Left kidney (tissue), 8 donors: ENCODE results near the gene IFI35. TPM values are rescaled to one million over a fixed set of nuclear protein-coding genes. Genes with fewer than 3 reads are reported as not detected.
"Not testable (repeated sequence)": the region's sequence is repeated elsewhere in the genome, so short reads cannot be mapped to it uniquely, and the experiment has no call there.

Experiments used
- DNase-seq: peaks from one replicate; pipeline ENCODE4 v3.0.0-alpha.2; 2013
- long read RNA-seq, 8 donors: transcript quantifications; one replicate each; lab custom pipeline, GENCODE V29; 2026
- polyA plus RNA-seq: library from polyadenylated mRNA; unstranded; fragments of 120-200 nt; gene quantifications from one replicate; pipeline ENCODE4 v1.2.1, GENCODE V29; 2013; ENCODE audit not compliant: insufficient read length

The IFI35 gene
- 8.8 TPM for polyA plus RNA-seq
- long read RNA-seq, donor 1, partial matches to known transcripts = 13 of 66 reads
- long read RNA-seq, donor 1, other reads (novel, unspliced or antisense) = 46 of 66 reads
- long read RNA-seq, donor 2, partial matches to known transcripts = 0 of 2 reads
- long read RNA-seq, donor 2, other reads (novel, unspliced or antisense) = 0 of 2 reads
- long read RNA-seq, donor 3, partial matches to known transcripts = 7 of 10 reads
- long read RNA-seq, donor 3, other reads (novel, unspliced or antisense) = 0 of 10 reads
- long read RNA-seq, donor 4 = 0 reads
- long read RNA-seq, donor 5, partial matches to known transcripts = 8 of 14 reads
- long read RNA-seq, donor 5, other reads (novel, unspliced or antisense) = 0 of 14 reads
- long read RNA-seq, donor 6, partial matches to known transcripts = 0 of 5 reads
- long read RNA-seq, donor 6, other reads (novel, unspliced or antisense) = 0 of 5 reads
- long read RNA-seq, donor 7, transcript IFI35-203 (7 exons, 1,241 nt) = major isoform, 5 of 7 reads
- long read RNA-seq, donor 7, partial matches to known transcripts = 0 of 7 reads
- long read RNA-seq, donor 7, other reads (novel, unspliced or antisense) = 0 of 7 reads
- long read RNA-seq, donor 8, partial matches to known transcripts = 0 of 1 reads
- long read RNA-seq, donor 8, other reads (novel, unspliced or antisense) = 0 of 1 reads

GRCh38 chr17:43006639-43007551 lies at the start of gene IFI35:
Gene IFI35, plus strand, starts transcription at chr17:43006784. Its CDS starts 164 bp downstream, at chr17:43006948.
- DNase-seq = peak; percentile 60

DNA sequence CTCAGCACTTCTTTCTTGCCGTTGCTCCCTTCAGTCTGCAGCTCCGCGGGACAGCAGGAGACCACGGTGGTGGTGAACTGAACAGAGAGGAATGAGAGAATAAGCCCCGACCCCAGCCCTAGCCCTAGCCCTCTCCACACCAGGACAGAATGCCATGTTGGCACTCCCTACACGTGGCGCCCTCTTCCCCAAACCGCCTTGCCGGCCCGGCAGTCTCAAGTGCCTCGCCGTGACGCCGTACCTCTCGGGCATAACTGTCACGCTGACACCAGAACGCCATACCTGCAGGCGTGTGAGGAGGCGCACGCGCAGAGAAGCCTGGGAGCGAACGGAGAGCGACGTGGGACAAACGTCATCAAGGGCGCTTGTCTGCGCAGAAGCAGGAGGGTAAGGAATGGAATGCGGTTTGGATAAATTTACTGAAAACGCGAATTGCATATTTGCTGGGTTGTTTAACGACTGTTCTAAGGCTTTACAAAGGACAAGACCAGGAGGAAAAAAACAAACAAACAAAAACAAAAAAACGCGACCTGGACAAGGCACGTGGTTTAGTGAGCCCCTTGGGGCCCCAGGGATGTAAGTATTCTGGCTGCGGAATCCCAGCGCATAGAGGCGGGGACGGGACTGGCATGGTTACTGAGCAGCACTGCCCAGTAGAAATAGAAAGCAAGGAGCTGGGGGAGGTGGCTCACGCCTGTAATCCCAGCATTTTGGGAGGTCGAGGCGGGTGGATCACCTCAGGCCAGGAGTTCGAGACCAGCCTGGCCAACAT lies 42.2 kb upstream of the IFI35 start, which contains the start of gene AARSD1:
Gene AARSD1 (minus strand): TSS at position 294 of the 772 bp plus-strand sequence. CDS start 14 bp downstream, at position 280.
- DNase-seq = peak; percentile 95

DNA sequence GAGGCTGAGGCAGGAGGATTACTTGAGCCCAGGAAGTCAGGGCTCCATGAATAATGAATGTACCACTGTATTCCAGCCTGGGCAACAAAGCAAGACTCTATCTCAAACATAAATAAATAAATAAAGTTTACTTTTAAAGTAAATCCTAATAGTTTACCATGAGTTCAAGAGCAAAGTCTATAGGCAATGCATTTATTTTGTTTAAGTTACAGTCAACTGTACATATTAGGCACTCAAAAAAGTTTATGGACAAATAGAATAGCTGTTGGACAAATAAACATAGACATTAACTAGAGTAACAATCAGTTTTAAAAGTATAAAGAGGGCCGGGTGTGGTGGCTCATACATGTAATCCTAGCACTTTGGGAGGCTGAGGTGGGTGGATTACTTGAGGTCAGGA lies 38.7 kb upstream of the IFI35 start:
- no peak for DNase-seq

GRCh38 chr17:42969001-42969581 lies 37.5 kb upstream of the IFI35 start:
- DNase-seq = no peak

- no peak for DNase-seq
These were observed 35.0 kb upstream of the IFI35 start for GRCh38 chr17:42971589-42971988.

- not testable (repeated sequence) for DNase-seq
These were observed 33.3 kb upstream of the IFI35 start for GRCh38 chr17:42973323-42973722.

GRCh38 chr17:42975265-42975664 lies 31.3 kb upstream of the IFI35 start:
- no peak for DNase-seq

- not testable (repeated sequence) for DNase-seq
These were observed 30.9 kb upstream of the IFI35 start for GRCh38 chr17:42975701-42976100.

GRCh38 chr17:42979511-42980273 lies 26.9 kb upstream of the IFI35 start, which contains the start of gene PTGES3L:
Gene PTGES3L, minus strand, starts transcription at chr17:42980080. Its CDS starts 27 bp downstream, at chr17:42980053.
- no peak for DNase-seq

DNA sequence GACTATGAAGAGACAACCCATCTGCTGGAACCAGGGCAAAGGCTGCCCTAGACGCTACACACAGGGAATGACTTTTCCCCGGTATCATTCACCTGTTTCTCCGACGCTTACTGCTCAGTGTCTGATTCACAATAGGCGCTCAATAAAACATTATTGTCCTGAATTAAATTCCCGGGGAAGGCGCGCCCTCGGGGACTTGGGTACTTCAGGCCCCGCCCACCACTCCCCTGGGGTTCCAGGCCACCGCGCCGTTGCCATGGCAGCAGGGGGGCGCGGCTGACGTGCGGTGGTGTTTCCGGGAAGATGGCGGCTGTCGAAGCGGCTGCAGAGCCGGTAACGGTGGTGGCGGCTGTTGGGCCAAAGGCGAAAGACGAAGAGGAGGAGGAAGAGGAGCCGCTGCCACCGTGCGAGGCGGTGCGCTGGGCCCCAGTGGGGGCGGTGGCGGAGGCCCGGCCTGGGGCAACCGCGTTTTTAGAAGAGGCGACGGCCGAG lies 26.3 kb upstream of the IFI35 start, which contains the start of gene RUNDC1:
Gene RUNDC1 (plus strand): TSS at position 292 of the 492 bp plus-strand sequence. CDS start 12 bp downstream, at position 304.
- DNase-seq = peak; percentile 93

GRCh38 chr17:42980766-42981397 lies 25.7 kb upstream of the IFI35 start:
- DNase-seq = no peak

DNA sequence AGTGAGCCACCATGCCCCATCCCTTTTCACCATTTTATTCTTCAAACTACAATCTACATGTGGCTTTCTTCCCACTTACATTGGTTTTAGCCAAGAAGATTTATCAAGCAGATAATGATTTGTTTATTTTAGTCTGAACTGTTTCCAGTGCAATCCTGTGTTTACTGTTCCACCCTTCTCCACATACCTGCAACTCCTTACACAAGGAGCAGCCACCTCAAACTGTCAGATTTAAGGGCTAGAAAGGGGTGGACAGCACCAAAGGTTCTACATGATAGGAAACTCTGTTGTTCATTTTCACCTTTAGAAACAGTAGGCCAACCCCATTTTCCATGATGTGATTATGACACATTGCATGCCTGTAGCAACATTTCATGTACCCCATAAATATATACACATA lies 24.3 kb upstream of the IFI35 start:
- no peak for DNase-seq

DNA sequence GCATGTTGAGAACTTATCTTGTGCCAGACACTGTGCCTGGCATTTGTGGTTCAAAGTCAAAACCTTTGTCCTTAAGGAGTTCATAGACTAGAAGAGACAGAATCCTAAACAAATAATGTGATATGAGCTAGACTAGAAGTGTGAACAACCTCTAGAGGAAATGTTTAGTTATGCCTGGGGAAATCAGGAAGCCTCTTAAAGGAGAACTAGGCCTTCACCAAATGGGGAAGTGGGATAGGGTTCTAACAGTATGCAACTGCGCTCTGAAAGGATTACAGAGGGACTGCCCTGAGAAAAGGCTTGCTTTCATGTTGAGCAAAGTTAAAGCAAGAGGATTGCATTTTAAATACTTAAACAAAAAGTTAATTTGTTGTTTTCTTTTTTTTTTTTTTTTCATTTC lies 21.4 kb upstream of the IFI35 start:
- no peak for DNase-seq

- no peak for DNase-seq
These were observed 17.4 kb upstream of the IFI35 start for GRCh38 chr17:42989141-42989540.

- no peak for DNase-seq
These were observed 16.6 kb upstream of the IFI35 start for GRCh38 chr17:42989726-42990652.

DNA sequence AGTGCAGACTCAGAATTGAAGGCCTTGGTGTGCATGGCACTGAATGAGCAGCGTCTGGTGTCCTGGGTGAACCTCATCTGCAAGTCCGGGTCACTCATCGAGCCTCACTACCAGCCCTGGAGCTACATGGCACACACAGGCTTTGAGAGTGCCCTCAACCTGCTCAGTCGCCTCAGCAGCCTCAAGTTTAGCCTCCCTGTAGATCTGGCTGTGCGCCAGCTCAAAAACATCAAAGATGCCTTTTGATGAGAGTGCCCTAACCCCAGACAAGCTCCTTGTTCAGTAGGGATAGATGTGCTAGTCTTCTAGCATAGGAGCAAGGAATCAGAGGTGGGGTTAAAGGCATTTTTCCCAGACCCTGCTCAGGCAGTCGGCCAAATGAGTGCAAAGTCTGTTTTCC lies 15.1 kb upstream of the IFI35 start:
- no peak for DNase-seq

- DNase-seq = no peak
These were observed 13.7 kb upstream of the IFI35 start for GRCh38 chr17:42992872-42993271.

DNA sequence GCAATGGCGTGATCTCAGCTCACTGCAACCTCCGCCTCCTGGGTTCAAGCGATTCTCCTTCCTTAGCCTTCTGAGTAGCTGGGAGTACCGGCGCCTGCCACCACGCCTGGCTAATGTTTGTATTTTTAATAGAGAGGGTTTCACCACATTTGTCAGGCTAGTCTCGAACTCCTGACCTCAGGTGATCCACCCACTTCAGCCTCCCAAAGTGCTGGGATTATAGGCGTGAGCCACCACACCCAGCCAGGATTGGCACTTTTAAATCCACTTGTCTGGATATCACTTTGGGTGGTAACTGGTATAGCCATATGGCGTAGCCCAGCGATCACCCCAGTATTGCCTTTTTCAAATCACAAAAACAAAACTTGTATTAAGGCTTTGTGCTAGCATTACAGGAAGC lies 12.7 kb upstream of the IFI35 start:
- not testable (repeated sequence) for DNase-seq
